ENCODE results near the gene CTIF.

CTIF gene

DNA sequence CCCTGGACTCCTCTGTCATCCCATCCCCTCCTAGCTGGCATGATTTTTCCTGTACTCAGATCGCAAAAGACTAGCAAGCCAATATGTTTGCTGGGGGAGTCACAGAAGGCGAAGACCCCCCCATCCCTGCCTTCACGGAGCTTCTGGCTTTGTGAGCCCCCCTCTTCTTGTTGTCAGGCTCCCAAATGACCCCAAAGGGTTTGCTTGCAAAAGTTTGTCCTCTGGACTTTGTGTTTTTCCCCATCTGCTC is 242.0 kb downstream of the CTIF start:
- no peak for DNase-seq

GRCh38 chr18:48781163-48781987 is 242.5 kb downstream of the CTIF start:
- DNase-seq: no peak

DNA sequence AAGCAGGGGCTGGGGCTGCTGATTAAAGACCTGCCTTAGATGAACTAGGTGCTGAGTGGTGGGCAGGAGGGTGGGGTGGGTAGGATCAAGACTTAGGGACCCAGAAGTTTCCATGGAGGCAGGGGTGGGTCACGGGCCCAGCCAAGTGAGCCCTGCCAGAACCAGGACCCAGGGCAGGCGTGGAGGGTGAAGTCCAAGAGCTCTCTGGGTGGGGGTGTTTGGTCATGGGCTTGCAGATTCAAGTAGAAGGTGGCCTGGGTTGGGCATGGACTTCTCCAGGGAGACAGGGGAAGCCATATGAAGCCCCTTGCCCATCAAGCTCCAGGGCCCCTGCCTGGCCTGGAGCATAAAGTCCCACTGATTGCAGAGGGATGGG is 243.1 kb downstream of the CTIF start:
- DNase-seq: no peak

GRCh38 chr18:48782381-48782861 is 243.6 kb downstream of the CTIF start:
- DNase-seq: no peak

DNA sequence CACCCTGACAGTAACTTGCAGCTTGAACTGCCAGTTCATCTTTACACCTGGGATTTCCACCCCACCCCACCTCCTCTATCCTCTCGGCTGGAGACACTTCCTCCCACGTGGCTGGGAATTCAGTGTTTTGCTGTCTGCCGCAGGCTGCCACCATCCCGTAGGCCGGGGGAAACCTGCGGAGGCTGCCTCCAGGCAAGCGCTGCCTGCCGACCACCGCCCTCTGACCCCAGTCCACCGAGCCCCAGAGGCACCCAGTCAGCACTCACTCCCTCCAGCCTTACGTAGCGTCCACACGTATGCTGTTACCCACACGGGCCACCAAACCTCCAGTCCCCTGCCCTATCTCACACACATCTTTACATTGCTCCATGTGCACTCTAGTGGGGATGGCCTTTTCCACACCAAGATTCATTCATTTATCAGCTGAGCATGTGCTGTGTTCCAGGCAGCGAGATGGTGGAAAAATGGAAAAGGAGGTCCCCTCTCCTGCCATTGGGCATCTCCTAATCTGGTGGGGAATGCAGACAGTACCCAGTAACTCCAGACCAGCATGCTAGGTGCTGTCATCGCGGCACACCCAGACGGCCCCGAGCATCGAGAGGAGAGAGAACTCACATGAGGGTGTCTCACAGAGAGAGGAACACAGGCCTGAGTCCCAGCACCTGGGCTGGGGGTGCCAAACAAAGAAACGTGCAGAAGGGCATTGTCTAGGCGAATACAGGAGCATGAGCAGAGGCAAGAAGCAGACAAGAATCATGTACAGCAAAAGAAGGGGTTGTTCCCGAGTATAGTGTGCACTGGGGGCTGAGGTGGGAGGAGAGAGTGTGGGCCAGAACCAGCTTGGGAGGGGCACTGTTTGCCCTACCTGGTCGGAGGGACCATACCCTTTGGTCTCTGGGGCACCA is 245.0 kb downstream of the CTIF start:
- DNase-seq: no peak

- DNase-seq: no peak
Measured at GRCh38 chr18:48784656-48785055, 245.8 kb downstream of the CTIF start.

- no peak for DNase-seq
Measured at GRCh38 chr18:48785091-48785614, 246.3 kb downstream of the CTIF start.

GRCh38 chr18:48785736-48786454 is 247.1 kb downstream of the CTIF start:
- no peak for DNase-seq

GRCh38 chr18:48786455-48787202 is 247.8 kb downstream of the CTIF start:
- DNase-seq: no peak

DNA sequence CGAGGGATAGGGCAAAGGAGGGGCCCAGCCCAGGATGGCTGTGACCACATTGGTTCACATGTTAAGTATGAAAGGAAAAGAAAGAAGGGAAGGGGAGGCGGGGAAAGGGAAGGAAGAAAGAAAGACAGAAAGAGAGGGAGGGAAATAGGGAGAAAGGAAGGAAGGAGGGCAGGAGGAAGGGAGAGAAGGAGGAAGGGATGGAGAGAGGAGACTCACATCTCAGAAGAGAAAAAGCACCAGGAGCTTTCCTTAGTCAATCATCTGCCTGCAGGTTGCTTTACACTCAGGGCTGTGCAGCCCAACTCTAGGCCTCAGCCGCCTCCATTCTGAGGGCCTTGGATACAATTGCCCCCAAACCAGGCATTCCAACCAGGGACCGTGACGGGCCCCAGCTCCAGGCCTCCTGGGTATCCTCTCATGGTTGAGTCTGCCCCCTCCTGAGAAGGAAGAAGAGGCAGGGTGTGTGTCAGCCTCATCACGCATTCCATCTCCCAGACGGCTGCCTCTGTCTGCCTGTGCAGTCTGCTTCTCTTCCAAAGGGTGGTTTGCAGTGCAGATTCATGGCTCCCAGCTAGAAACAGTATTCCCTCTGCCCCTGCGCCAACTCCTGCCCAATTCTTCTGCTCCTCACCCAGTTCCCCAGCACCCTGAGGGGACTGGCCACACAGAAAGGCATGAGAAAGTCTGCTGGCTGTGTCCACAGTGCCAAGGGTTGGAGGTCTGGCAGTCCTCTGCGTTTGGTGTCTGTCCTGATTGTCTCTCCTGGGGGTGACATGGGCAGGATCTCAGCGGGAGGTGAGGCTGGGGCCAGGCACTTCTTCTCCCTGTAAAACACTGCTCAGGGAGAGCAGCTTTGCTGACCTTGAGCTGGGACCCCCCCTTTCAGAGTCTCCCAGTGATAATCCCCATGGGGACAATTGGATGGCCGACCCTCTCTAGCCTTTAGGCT is 248.6 kb downstream of the CTIF start:
- DNase-seq: no peak

- no peak for DNase-seq
Measured at GRCh38 chr18:48788373-48788772, 249.5 kb downstream of the CTIF start.

DNA sequence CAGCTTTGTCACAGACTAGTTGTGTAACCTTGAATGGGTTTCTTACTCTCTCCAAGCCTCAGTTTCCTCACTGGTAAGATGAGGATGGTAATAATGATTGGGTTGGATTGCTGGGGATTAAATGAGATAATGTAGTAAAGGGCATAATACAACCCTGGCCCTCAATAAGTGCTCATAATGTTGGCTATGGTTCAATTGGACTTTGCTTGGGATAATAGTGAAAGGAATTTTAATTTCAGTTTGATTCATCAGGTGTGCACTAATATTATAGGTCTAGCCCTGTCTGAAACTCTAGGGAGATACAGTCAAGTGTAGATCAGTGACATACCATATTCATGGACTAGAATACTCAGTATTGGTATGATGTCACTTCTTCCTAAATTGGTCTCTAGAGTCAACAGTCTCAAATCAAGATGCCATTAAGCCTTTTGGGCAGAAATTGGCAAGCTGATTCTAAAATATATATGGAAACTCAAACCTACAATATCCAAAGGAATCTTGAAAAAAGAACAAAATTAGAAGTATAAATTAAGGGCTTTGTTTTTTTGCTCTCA is 250.5 kb downstream of the CTIF start:
- DNase-seq: no peak

DNA sequence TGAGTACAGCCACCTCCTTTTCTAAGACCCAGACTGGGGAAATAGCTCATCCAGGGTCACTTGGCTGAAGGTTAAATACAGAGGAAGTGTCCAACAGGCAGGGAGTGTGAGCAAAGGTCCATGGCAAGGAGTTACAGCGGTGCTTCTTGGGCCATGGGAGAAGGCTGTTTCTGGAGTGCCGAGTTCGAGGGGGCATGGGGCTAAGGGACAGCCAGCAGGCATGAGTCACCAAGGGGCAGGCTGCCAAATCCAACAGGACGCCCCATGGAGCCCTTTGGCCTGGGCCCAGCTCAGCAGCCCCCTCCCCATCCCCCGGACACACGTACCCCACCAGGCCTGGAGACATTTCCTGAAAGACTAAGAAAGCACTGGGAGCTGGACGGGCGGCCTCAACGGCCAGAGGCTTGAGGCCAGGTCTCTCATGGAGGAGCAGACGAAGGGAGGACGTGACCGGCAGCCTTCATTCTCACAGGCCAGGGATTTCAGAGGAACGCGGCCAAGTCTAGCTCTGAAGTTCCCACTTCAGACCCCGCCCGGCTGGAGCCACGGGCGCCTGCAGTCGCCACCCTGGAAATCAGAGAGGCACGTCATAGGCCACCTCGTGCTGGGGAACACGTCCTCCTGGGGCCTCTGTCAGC is 251.5 kb downstream of the CTIF start:
- DNase-seq: no peak

GRCh38 chr18:48790869-48791635 is 252.2 kb downstream of the CTIF start:
- DNase-seq: no peak

DNA sequence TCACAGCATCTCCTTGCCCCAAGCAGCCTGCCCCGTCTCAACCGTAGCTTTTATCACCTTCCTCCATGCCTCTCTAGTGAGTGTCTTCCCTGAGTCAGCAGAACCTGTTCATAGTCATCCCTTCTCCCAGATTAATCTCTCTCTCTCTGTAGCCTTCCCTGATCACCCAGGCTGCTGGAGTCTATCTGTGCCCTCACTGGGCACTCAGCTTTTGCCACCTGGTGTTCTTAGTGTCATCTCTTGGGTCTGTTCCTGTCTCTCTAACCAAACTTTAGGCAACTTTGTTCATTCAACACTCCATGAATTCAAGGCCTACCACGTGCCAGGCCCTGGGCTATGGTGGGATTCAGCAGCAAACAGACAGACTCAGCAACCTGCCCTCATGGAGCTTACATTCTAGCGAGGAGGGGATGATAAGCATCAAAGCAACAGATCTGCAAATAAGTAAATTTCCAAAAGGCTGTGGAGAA is 252.8 kb downstream of the CTIF start:
- DNase-seq: no peak

GRCh38 chr18:48792141-48792540 is 253.3 kb downstream of the CTIF start:
- DNase-seq: no peak

- no peak for DNase-seq
Measured at GRCh38 chr18:48792611-48793380, 254.0 kb downstream of the CTIF start.

- DNase-seq: no peak
Measured at GRCh38 chr18:48794251-48794970, 255.6 kb downstream of the CTIF start.

Data from GOT3 (cell line).